ENCODE results near the gene PTPRM.

GRCh38 chr18:7559709-7560319 is 7.3 kb upstream of the PTPRM start:
- TF ChIP-seq POLR2A (IDR thresholded peaks at IDR 0.05; ENCODE audit: extremely low read depth, insufficient read length) (no peak), CTCF (IDR thresholded peaks at IDR 0.05; ENCODE audit: low read depth, low read length) (no peak), MYC (IDR thresholded peaks at IDR 0.05; ENCODE audit: low read depth, low read length) (no peak)
